ENCODE results near the gene SGCG.
"Not testable (repeated sequence)": the region's sequence is repeated elsewhere in the genome, so short reads cannot be mapped to it uniquely, and the experiment has no call there.

SGCG gene

DNA sequence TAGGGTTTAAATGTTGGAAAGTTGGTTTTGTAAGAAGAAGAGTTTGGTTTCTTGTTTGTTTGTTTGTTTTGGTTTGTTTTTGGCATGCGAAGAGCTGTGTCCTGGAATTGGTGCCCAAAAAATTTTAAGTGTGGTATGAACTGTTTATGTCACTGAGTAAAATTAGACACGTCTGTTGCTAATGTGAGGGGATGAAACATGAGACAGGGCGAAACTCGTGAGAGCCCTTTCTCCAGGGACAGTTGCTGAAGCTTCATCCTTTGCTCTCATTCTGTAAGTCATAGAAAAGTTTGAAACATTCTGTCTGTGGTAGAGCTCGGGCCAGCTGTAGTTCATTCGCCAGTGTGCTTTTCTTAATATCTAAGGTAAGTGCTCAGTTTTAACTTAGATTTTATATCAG lies at the start of gene SGCG:
TSS of gene SGCG (plus strand) at position 269 of the 400 bp plus-strand sequence. CDS start 22,716 bp downstream, outside the sequence.
- DNase-seq: no peak

DNA sequence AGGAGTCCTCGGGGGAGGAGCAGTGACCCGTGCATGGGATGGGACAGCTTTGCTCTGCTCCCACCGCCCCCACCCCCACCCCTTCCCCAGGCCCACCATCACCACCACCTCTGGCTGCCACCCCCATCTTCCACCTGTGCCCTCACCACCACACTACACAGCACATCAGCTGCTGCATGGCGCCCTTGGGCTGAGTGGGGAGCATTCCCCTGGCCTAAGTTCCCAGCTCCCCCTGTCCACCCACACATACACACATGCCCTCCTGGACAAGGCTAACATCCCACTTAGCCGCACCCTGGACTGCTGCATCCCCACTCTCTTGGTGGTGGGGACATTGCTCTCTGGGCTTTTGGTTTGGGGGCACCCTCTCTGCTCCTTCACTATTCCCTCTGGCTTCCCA lies 46.2 kb upstream of the SGCG start:
- no peak for DNase-seq

DNA sequence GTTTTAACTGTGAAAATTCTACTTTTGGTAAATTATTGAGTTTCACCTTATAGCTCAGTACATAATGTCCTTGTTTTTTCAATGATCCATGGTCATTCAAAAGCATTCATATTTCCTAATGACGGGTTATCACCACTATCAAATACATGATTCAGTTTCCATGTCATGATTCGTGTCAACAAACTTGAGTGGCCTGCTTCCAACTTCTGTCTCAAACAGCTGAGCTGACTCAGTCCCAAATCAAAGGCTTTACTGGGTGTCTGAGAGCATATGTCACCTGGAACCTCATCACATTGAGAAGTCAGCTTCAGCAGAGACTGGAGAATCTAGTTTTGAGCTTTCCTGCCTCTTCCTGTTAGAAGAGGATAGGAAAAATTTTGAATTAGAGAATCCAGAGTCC lies 40.3 kb upstream of the SGCG start:
- no peak for DNase-seq

DNA sequence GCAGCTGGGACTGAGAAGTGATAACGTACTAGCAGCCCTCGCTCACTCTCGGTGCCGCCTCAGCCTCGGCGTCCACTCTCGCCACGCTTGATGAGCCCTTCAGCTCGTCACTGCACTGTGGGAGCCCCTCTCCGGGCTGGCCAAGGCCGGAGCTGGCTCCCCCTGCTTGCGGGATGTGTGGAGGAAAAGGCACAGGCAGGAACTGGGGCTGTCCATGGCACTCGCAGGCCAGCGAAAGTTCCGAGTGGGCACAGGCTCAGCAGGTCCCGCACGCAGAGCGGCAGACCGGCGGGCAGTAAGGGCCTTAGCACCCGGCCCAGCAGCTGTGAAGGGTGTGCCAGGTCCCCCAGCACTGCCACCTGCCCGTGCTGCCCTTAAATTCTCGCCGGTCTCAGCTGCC lies 38.8 kb upstream of the SGCG start:
- DNase-seq: no peak

DNA sequence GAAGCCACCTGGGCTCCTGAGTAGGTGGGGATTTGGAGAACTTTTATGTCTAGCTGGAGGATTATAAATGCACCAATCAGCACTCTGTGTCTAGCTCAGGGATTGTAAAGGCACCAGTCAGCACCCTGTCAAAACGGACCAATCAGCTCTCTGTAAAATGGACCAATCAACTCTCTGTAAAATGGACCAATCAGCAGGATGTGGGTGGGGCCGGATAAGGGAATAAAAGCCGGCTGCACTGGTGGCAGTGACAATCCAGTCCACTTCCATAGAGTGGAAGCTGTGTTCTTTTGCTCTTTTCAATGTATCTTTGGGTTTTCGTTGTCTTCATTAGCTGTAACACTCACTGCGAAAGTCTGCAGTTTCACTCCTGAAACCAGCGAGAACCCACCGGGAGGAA lies 38.2 kb upstream of the SGCG start:
- not testable (repeated sequence) for DNase-seq

DNA sequence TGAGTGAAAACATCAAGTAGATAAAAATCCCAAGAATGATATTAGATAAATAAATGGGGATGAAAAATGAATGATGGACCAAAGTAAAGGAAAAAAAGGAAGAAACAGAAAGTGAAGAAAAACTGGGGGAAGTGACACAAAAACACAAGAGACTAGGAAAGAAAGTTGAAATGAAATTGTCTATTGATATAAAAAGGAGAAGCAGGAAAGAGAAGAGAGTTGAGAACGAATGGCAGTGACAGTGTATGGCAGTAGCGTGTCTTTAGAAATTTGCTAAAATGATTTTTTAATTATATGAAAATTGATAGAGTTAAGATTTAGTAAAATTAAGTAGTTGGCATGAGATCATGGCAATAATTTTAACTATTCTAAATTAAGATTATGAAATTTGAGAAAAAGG lies 36.3 kb upstream of the SGCG start:
- no peak for DNase-seq

DNA sequence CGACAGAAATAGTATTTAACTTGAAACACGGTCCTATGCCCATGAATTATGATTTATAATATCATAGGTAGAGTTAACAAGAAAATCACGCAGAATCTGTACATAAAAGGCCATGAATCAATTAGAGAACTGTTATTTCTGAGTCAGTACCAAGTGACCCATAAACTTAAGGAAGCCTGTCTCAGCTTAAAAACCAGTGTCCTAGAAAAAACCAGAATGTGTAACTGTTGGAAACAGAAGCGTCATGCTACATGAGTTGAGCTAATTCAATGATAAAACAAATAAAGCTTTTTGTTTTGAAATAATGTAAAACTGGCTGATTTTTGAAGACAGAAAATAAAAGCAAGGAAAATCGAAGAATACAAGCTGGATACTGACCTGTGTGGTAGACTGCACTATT lies 34.8 kb upstream of the SGCG start:
- no peak for DNase-seq

GRCh38 chr13:23146811-23147625 lies 33.8 kb upstream of the SGCG start:
- DNase-seq: no peak

GRCh38 chr13:23147827-23148226 lies 33.0 kb upstream of the SGCG start:
- no peak for DNase-seq

- no peak for DNase-seq
Observed at GRCh38 chr13:23157781-23158180, 23.0 kb upstream of the SGCG start.

GRCh38 chr13:23159205-23159759 lies 21.5 kb upstream of the SGCG start:
- DNase-seq: no peak

- DNase-seq: no peak
Observed at GRCh38 chr13:23159760-23160637, 20.8 kb upstream of the SGCG start.

DNA sequence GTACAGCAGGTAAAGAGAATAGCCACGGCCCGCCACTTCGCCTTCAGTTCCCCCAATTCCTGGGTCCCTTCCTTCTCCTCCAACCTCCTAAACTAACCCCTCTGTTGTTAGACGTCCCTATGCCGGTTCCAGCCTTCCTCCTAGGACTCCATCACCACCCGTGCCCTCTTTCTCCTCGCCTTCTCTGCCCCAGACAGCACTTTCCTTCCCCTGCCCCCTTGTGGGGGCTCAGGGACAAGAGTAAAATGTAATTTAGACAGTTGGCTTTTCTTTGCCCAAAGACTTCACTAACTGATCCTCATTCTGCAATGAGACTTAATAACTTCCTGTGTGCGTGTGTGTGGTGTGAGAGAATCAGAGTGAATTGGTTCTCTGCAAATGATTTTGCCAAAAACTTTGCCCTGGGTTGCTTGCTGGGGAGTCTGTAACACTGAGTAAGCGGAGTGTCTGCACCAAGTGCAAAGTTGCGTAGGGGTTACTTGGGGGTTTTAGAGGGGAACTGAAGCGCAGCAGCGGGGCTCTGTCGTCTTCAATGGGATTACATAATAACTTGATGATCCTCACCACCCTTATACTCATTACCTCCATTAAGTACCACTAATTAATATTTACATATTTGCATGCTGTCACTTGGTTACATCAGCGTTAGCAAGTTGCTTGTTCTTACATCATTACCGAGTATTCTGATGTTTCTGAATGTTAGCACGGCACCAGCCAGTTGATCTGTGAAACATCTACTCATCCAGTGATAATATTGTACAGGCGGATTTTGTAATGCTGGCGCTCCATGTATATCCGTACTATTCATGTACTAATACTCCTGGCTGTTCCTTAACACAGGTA lies 19.9 kb upstream of the SGCG start:
- no peak for DNase-seq

DNA sequence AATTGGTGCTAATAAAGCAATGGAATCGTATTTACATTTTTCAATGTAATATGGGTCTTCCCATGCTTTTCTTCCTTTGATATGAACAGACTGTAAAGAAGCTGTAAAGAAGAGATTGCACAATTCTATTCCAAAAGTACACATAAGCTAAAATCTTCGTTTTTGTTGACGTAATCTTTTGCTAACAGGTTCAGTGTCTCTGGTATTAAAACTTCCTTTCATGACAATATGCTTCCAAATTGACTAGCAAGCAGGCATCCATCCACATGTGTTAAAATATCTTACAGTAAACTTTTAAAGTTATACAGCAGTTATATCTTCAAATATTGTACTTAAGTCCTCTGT lies 19.3 kb upstream of the SGCG start:
- DNase-seq: no peak

DNA sequence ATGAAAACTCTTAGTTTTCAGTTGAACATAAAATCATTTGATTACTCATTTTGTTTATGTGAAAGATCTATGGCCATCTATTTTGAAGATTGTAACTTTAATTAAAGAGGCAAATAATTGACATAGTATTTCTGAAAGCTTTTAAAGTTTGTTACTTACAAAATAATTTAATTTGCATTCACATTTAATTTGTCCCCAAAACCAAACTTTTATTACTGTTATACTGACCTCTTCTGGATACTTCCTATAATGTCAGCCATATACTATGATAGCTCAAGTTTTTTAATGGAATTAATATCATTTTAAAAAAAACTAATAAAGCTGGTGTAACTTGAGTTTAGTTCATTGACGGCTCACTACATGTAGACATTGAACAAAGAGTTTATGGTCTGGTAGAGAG lies 4.9 kb upstream of the SGCG start:
- no peak for DNase-seq

- no peak for DNase-seq
Observed at GRCh38 chr13:23182142-23182541, 1.4 kb downstream of the SGCG start.

DNA sequence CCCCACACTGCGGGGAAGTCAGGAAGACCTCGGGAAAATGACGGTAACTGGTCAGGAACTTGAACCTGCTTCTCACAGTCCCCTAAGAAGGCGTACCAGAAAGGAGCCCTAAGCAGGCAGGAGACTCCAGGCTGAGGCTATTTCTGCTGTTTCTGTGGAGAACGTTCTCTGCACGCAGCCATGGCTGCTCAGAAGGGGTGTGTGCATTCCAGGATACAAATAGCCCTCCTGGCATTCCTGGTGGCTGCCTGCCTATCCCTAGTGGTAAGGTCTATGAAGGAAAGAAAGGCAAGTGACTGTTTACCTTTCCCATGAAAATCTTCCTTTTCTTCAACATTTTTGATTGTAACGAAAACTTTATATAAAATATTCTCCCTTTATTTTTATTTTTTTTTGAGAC lies 2.5 kb downstream of the SGCG start:
- no peak for DNase-seq

DNA sequence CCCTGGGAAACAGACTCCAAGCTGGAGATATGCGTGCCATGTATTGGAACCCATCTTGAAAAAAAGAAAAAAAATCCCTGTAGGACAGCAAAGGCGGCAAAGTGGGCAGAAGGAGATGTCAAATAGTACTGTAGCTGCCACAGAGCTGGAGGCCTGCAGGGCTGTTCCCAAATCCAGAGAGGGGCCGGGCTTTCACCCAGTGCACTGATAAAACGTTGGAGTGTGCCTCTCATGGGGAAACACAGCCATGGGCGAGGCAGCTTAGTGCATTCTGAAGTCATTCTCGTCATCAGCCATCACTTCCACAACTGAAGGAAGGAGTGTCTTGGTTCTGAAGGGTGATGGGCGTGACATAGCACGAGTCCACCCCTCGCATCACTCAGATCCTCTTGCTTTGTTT lies 4.8 kb downstream of the SGCG start:
- DNase-seq: no peak

GRCh38 chr13:23201870-23202269 lies 21.1 kb downstream of the SGCG start:
- DNase-seq: no peak

GRCh38 chr13:23202383-23202782 lies 21.6 kb downstream of the SGCG start:
- DNase-seq: no peak

- DNase-seq: no peak
Observed at GRCh38 chr13:23203516-23203915, 22.7 kb downstream of the SGCG start.

DNA sequence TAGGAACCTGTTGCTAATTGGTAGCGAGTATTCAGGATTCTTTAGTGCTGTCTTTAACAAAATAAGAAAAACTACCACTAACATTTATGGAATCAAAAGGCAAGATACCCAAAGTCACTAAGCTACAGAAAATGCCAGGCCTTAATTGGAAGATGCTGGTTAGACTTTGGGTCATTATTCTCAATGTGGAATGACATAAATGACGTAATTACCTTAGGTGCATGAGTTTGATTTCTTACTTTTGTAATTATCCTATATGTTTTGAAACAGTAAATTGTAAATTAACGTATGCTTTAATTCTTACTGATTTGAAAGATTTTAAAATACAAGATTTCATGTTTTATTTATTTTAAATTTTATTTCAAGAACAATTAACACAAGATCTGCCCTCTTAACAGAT lies 25.0 kb downstream of the SGCG start:
- no peak for DNase-seq

- DNase-seq: no peak
Observed at GRCh38 chr13:23212671-23213070, 31.9 kb downstream of the SGCG start.

Data from NCI-H510A treated with DMSO at 0.1 percent for 48 hours (cell line).